Measurements from ENCODE around the gene ASTN1.
"Not testable (repeated sequence)": the region's sequence is repeated elsewhere in the genome, so short reads cannot be mapped to it uniquely, and the experiment has no call there.

ASTN1 gene

GRCh38 chr1:177103005-177103852, 61.3 kb downstream of the ASTN1 start:
- DNase-seq, result no peak

GRCh38 chr1:177092001-177092400, 72.5 kb downstream of the ASTN1 start:
- DNase-seq, result no peak

- no peak for DNase-seq
Observed at GRCh38 chr1:177091040-177091439, 73.5 kb downstream of the ASTN1 start.

GRCh38 chr1:177088966-177089365, 75.5 kb downstream of the ASTN1 start:
- no peak for DNase-seq

GRCh38 chr1:177082855-177083693, 81.4 kb downstream of the ASTN1 start:
- no peak for DNase-seq

GRCh38 chr1:177080564-177080963, 83.9 kb downstream of the ASTN1 start:
- DNase-seq, result no peak

GRCh38 chr1:177077734-177078499, 86.6 kb downstream of the ASTN1 start:
- DNase-seq, result no peak

- no peak for DNase-seq
Observed at GRCh38 chr1:177077006-177077405, 87.5 kb downstream of the ASTN1 start.

GRCh38 chr1:177074811-177075210, 89.7 kb downstream of the ASTN1 start:
- DNase-seq, result not testable (repeated sequence)

GRCh38 chr1:177069490-177069889, 95.0 kb downstream of the ASTN1 start:
- no peak for DNase-seq

- no peak for DNase-seq
Observed at GRCh38 chr1:177067752-177068410, 96.6 kb downstream of the ASTN1 start.

GRCh38 chr1:177065430-177065829, 99.1 kb downstream of the ASTN1 start:
- no peak for DNase-seq

GRCh38 chr1:177063648-177064047, 100.9 kb downstream of the ASTN1 start:
- DNase-seq, result no peak

- no peak for DNase-seq
Observed at GRCh38 chr1:177054542-177054941, 110.0 kb downstream of the ASTN1 start.

GRCh38 chr1:177053648-177054047, 110.9 kb downstream of the ASTN1 start:
- no peak for DNase-seq

- no peak for DNase-seq
Observed at GRCh38 chr1:177048314-177049069, 116.0 kb downstream of the ASTN1 start.

GRCh38 chr1:177045151-177045550, 119.4 kb downstream of the ASTN1 start:
- DNase-seq, result no peak

GRCh38 chr1:177044390-177044789, 120.1 kb downstream of the ASTN1 start:
- DNase-seq, result no peak

GRCh38 chr1:177043597-177043996, 120.9 kb downstream of the ASTN1 start:
- no peak for DNase-seq

- DNase-seq, result no peak
Observed at GRCh38 chr1:177035586-177035985, 128.9 kb downstream of the ASTN1 start.

GRCh38 chr1:177033628-177034027, 130.9 kb downstream of the ASTN1 start:
- DNase-seq, result no peak

GRCh38 chr1:177032434-177032833, 132.1 kb downstream of the ASTN1 start:
- no peak for DNase-seq
